IMR-90 (cell line): ENCODE data around the gene LOXL4.

Experiments used
- CTCF ChIP-seq: conservative IDR thresholded peaks from 2 replicates; pipeline ENCODE4 v1.5.1; 2012; ENCODE audit warnings: mild to moderate bottlenecking, low read depth, low read length, improper control_type of control experiment
- FOS ChIP-seq: fragments of 150-350 bp; IDR thresholded peaks from 2 replicates; pipeline ENCODE4 v1.6.1; 2016; ENCODE audit warnings: low read depth, low read length
- MAFK ChIP-seq: IDR thresholded peaks from 2 replicates; pipeline ENCODE4 v1.6.1; 2012; ENCODE audit warnings: low read depth, low read length, improper control_type of control experiment
- MXI1 ChIP-seq: IDR thresholded peaks from 2 replicates; pipeline ENCODE4 v1.6.1; 2012; ENCODE audit warnings: low read depth, mild to moderate bottlenecking, low read length, moderate library complexity, borderline replicate concordance
- POLR2A ChIP-seq: IDR thresholded peaks from 2 replicates; pipeline ENCODE4 v1.6.1; 2012; ENCODE audit warnings: mild to moderate bottlenecking, low read depth, low read length
- RAD21 ChIP-seq: IDR thresholded peaks from 2 replicates; pipeline ENCODE4 v1.6.1; 2012; ENCODE audit warnings: low read length, improper control_type of control experiment
- RCOR1 ChIP-seq: IDR thresholded peaks from 2 replicates; pipeline ENCODE4 v1.6.1; 2012; ENCODE audit warnings: mild to moderate bottlenecking, low read length, improper control_type of control experiment; ENCODE audit not compliant: insufficient replicate concordance
- USF2 ChIP-seq: fragments of 150-350 bp; IDR thresholded peaks from 2 replicates; pipeline ENCODE4 v1.6.1; 2017; ENCODE audit warnings: mild to moderate bottlenecking, antibody characterized with exemption, low read length, low read depth

- no peak for TF ChIP-seq CTCF
- no peak for TF ChIP-seq MXI1
- no peak for TF ChIP-seq POLR2A
- TF ChIP-seq RAD21 = no peak
- no peak for TF ChIP-seq USF2
- TF ChIP-seq MAFK = no peak
- no peak for TF ChIP-seq RCOR1
- TF ChIP-seq FOS = no peak
Measured at GRCh38 chr10:98268694-98269431, 869 bp upstream of the LOXL4 start.
